Measurements from ENCODE around the gene IGF1.
"Not testable (repeated sequence)": the region's sequence is repeated elsewhere in the genome, so short reads cannot be mapped to it uniquely, and the experiment has no call there.

IGF1 gene

GRCh38 chr12:102376781-102377180 is 103.6 kb downstream of the IGF1 start:
- DNase-seq = no peak

GRCh38 chr12:102376181-102376747 is 104.1 kb downstream of the IGF1 start:
- DNase-seq = no peak

DNA sequence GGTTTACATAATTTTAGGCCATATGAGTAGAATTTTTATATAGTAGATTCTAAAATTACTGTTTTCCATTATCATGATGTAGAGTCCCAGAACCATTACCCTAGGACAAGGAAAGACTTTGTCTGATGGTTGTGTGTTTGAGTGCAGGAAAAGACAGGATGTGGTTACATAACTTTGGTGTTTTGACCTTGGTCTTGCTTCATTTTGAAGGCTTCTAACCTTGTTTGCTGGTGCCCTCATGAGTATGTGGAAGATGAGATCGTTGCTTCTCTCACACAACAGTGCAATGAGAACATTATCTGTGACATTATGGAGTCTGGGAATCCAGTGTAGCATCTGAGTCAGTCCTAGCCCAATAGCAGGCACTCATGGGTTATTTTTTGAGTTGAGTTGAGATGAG is 106.2 kb downstream of the IGF1 start:
- no peak for DNase-seq

DNA sequence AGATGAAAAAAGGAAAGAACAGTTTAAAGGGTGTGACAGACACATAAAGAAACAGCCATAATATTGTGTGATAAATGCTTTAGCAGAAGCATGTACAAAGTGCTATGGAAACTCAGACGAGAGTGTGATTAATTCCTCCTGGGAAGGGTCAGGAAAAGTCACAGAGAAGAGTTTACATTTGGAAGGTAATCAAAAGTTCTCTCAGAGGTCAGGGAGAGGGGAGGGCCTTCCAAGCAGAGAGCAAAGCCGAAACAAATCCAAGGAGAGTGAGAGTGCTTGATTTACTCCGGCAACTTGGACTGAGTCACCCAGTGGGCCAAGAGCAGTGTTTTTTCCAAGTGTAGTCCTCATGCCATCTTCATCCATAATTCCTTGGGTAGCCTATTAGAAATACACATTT is 108.3 kb downstream of the IGF1 start:
- DNase-seq = no peak

DNA sequence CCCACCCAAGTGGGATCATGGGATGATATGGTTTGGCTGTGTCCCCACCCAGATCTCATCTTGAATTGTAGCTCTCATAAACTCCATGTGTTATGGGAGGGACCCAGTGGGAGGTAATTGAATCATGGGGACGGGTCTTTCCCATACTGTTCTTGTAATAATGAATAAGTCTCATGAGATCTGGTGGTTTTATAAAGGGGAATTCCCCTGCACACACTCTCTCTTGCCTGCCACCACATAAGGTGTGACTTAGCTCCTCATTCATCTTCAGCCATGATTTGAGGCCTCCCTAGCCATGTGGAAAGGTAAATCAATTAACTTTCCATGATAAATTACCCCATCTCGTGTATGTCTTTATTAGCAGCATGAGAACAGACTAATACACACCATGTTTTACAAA is 109.2 kb downstream of the IGF1 start:
- no peak for DNase-seq

DNA sequence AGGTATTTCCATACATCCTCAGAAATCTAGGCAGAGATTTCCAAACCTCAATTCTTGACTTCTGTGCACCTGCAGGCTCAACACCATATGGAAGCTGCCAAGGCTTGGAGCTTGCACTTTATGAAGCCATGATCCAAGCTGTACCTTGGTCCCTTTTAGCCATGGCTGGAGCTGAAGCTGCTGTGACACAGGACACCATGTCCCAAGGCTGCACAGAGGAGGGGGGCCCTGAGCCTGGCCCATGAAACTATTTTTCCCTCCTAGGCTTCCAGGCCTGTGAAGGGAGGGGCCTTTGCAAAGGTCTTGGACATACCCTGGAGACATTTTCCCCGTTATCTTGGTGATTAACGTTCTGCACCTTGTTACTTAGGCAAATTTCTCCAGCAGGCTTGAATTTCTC is 110.5 kb downstream of the IGF1 start:
- DNase-seq = no peak

- DNase-seq = no peak
These were observed 115.0 kb downstream of the IGF1 start for GRCh38 chr12:102365365-102365764.

GRCh38 chr12:102364709-102365108 is 115.7 kb downstream of the IGF1 start:
- DNase-seq = no peak

GRCh38 chr12:102356690-102357089 is 123.7 kb downstream of the IGF1 start:
- DNase-seq = no peak

DNA sequence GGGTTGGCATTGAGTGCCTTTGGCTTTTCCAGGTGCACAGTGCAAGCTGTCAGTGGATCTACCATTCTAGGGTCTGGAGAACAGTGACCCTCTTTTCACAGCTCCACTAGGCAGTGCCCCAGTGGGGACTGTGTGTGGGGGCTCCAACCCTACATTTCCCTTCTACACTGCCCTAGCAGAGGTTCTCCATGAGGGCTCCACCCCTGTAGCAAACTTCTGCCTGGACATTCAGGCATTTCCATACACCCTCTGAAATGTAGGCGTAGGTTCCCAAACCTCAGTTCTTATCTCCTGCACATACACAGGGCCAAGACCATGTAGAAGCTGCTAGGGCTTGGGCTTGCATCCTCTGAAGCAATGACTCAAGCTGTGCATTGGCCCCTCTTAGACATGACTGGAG is 126.1 kb downstream of the IGF1 start:
- DNase-seq = not testable (repeated sequence)

- DNase-seq = no peak
These were observed 129.0 kb downstream of the IGF1 start for GRCh38 chr12:102351322-102351721.

GRCh38 chr12:102350070-102350469 is 130.3 kb downstream of the IGF1 start:
- no peak for DNase-seq

DNA sequence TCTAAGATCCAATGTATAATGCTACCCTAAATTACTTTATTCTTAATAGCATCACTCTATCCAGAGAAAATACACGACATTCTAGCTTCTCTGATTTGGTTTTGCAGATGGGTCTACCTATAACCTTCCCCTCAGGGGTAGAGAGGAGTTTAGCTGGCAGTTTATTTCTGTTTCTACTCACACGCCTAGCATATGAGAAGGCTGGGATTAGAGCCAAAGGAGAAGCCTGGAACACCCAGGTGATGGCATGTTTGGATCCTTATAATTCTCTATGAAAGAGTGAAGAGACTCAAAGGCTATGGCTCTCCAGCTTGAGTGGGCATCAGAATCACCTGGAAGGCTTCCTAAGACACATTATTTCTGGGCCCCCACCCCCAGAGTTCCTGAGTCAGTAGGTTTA is 131.3 kb downstream of the IGF1 start:
- DNase-seq = no peak

DNA sequence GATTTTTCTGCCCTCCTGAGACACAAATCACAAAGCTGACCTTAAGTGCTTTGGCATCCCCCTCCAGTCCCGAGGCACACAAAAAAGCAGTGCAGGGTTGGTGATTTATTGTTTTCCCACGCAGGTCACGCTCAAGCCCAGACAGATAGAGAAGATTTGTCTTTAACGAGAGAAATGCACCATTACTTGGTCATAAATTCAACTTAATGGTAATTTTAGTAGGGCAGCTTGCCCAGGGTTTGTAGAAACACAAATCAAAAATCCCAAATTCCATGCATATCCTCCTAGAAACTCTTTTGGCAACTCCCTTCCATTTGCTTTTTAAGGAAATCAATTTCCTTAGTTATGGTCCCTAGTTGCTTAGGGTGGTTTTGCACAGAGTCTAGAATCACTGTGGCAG is 132.6 kb downstream of the IGF1 start:
- no peak for DNase-seq

All from NCI-H1417 treated with DMSO at 0.1 percent for 48 hours (cell line).